HepG2 (cell line): Measurements from ENCODE around the gene DNMT3L. TPM values are rescaled to one million over a fixed set of nuclear protein-coding genes. Genes with fewer than 3 reads are reported as not detected.
A peak's percentile ranks its signal among the peaks of the same experiment; 100 is the strongest.

ENCODE experiments used
- ATAC-seq: fragments of 200-7000 bp; cut with Tn5 transposase; 3 replicates; pipeline ENCODE4 v1.9.1; 2020; ENCODE audit warnings: mild to moderate bottlenecking, moderate library complexity
- BruUV-seq: library from RNA; stranded (reverse); fragments of 400-500 nt; replicated peaks from 2 replicates; lab custom pipeline; 2021; lab: Mats Ljungman, UMichigan
- CTCF ChIA-PET: fragments of 300-600 bp; formaldehyde crosslinking; extraction: SDS; loops from one replicate; lab custom pipeline; 2021; ENCODE audit warnings: low total read pairs, inconsistent platforms, low intra/inter-chr PET ratio; lab: Yijun Ruan, JAX
- POLR2A ChIA-PET: fragments of 350-600 bp; sonication (Branson Sonifier 250); formaldehyde crosslinking; loops from one replicate; lab custom pipeline; 2020; ENCODE audit warnings: antibody characterized with exemption, inconsistent platforms; lab: Yijun Ruan, JAX
- DNase-seq: peaks from one replicate; pipeline ENCODE4 v3.0.0-alpha.2; 2015; ENCODE audit warnings: low spot score
- FAIRE-seq: peaks from 3 replicates; lab custom pipeline; 2011; peaks lifted over from hg19 to GRCh38; lab: Jason Lieb, UNC
- H2AFZ ChIP-seq: one replicate; pipeline ENCODE4 v1.6.1; 2011; ENCODE audit warnings: low read length, inconsistent platforms
- H3K27ac ChIP-seq: fragments of 300-600 bp; 3 replicates; pipeline ENCODE4 v1.8.0; 2011; ENCODE audit warnings: mixed run types, mild to moderate bottlenecking, mixed read lengths, low read length, inconsistent platforms; ENCODE audit not compliant: insufficient read depth; ENCODE audit errors: extremely low read length
- H3K27me3 ChIP-seq, 2 experiments: fragments of 200-600 bp in 1 of 2; 2 replicates in 1 of 2; 3 replicates in 1 of 2; pipeline versions ENCODE4 v1.6.0 to v1.8.0; 2011; ENCODE audit warnings: low read length in 2 of 2, mild to moderate bottlenecking in 2 of 2, moderate library complexity in 2 of 2, inconsistent platforms in 1 of 2; ENCODE audit not compliant: insufficient read depth in 2 of 2, control insufficient read depth in 1 of 2
- H3K36me3 ChIP-seq, 2 experiments: fragments of 200-600 bp in 1 of 2; replicated peaks in 1 of 2; 2 replicates in 1 of 2; 3 replicates in 1 of 2; pipeline versions ENCODE4 v1.5.1 to v1.8.0; 2011; ENCODE audit warnings: low read length in 2 of 2, inconsistent platforms in 1 of 2; ENCODE audit not compliant: insufficient read depth in 2 of 2, control insufficient read depth in 1 of 2
- H3K4me1 ChIP-seq: 2 replicates; pipeline ENCODE4 v1.5.1; 2012; ENCODE audit warnings: low read length, inconsistent platforms; ENCODE audit not compliant: insufficient read depth
- H3K4me2 ChIP-seq: 2 replicates; pipeline ENCODE4 v1.6.0; 2011; ENCODE audit warnings: low read depth, low read length, inconsistent platforms
- H3K4me3 ChIP-seq, 3 experiments: fragments of 200-600 bp in 1 of 3; sonication (generic), shearing (Covaris generic) in 1 of 3; replicated peaks in 1 of 3; 2 replicates each; pipeline ENCODE4 v1.5.1; 2011 to 2016; ENCODE audit warnings: low read length in 3 of 3, inconsistent platforms in 2 of 3, low read depth in 2 of 3, mild to moderate bottlenecking in 2 of 3, control low read depth in 1 of 3, mixed read lengths in 1 of 3; ENCODE audit not compliant: insufficient read depth in 1 of 3
- H3K79me2 ChIP-seq: one replicate; pipeline ENCODE4 v1.6.1; 2011; ENCODE audit warnings: low read length, inconsistent platforms; ENCODE audit not compliant: insufficient read depth
- H3K9ac ChIP-seq: 2 replicates; pipeline ENCODE4 v1.6.0; 2011; ENCODE audit warnings: mild to moderate bottlenecking, low read depth, low read length, inconsistent platforms; ENCODE audit not compliant: insufficient read depth
- H3K9me3 ChIP-seq: 2 replicates; pipeline ENCODE4 v1.5.1; 2012; ENCODE audit warnings: mild to moderate bottlenecking, low read length
- H4K20me1 ChIP-seq: 2 replicates; pipeline ENCODE4 v1.6.0; 2011; ENCODE audit warnings: inconsistent platforms, mild to moderate bottlenecking, low read length, moderate library complexity; ENCODE audit not compliant: insufficient read depth
- DNMT1 ChIP-seq: sonication (generic); formaldehyde crosslinking; IDR thresholded peaks from 2 replicates; pipeline ENCODE4 v1.5.1; 2020; ENCODE audit warnings: mild to moderate bottlenecking, missing genetic modification reagents
- MYPOP ChIP-seq: sonication (generic); formaldehyde crosslinking; IDR thresholded peaks from 2 replicates; pipeline ENCODE4 v1.8.1; 2023; ENCODE audit warnings: mild to moderate bottlenecking, moderate library complexity, missing genetic modification reagents
- RCOR2 ChIP-seq: IDR thresholded peaks from 2 replicates; pipeline ENCODE4 v1.6.1; 2016; ENCODE audit warnings: missing biosample characterization, missing genetic modification reagents
- ZNF33B ChIP-seq: sonication (generic); formaldehyde crosslinking; IDR thresholded peaks from 2 replicates; pipeline ENCODE4 v1.5.1; 2020; ENCODE audit warnings: mild to moderate bottlenecking, missing genetic modification reagents
- ZNF407 ChIP-seq: sonication (generic); formaldehyde crosslinking; IDR thresholded peaks from one replicate; pipeline ENCODE4 v1.5.1; 2020; ENCODE audit warnings: mild to moderate bottlenecking, missing genetic modification reagents; ENCODE audit errors: not compliant biosample characterization
- ZNF550 ChIP-seq: sonication (generic); formaldehyde crosslinking; IDR thresholded peaks from 2 replicates; pipeline ENCODE4 v1.4.0; 2020; ENCODE audit warnings: mild to moderate bottlenecking, missing genetic modification reagents, borderline replicate concordance
- ZNF558 ChIP-seq: sonication (generic); formaldehyde crosslinking; IDR thresholded peaks from 2 replicates; pipeline ENCODE4 v1.9.0; 2022; ENCODE audit warnings: mild to moderate bottlenecking, missing genetic modification reagents, borderline replicate concordance
- ZNF589 ChIP-seq: sonication (generic); formaldehyde crosslinking; conservative IDR thresholded peaks from 2 replicates; pipeline ENCODE4 v1.8.0; 2022; ENCODE audit warnings: mild to moderate bottlenecking, moderate library complexity, missing genetic modification reagents
- ZNF605 ChIP-seq: sonication (generic); formaldehyde crosslinking; IDR thresholded peaks from 2 replicates; pipeline ENCODE4 v1.8.0; 2022; ENCODE audit warnings: mild to moderate bottlenecking, missing genetic modification reagents
- WGBS: methylation state at CpG from one replicate; pipeline ENCODE4 v1.1.6; 2017; ENCODE audit warnings: low lambda C conversion rate; 5-methylcytosine and 5-hydroxymethylcytosine counted together
- in situ Hi-C: cut with HindIII; loops from 2 replicates; pipeline ENCODE4 v1.10.0; 2017; ENCODE audit warnings: low pct_unique_long_range_greater_than_20kb; ENCODE audit not compliant: extremely low pct_ligation_motif_present
- intact Hi-C: fragments of 100-400 bp; cut with micrococcal nuclease; formaldehyde crosslinking; loops from one replicate; pipeline ENCODE4 v1.10.0; 2022; ENCODE audit not compliant: unreplicated experiment
- polyA plus RNA-seq, 8 experiments: library from polyadenylated mRNA; depleted of rRNA in 3 of 8; stranded (reverse) in 7 of 8; unstranded in 1 of 8; fragments of >200 nt; fragmentation: Illumina TruSeq in 4 of 8; extraction: Trizol in 4 of 8; gene quantifications; 2 replicates each; pipeline versions ENCODE4 v1.2.1 to v1.2.3, GENCODE V29; 2011 to 2016; ENCODE audit warnings: low read depth in 4 of 8, missing spikeins in 1 of 8, mixed read lengths in 1 of 8; ENCODE audit not compliant: insufficient read depth in 1 of 8
- total RNA-seq, 5 experiments: library from RNA; depleted of rRNA; stranded (reverse); fragments of >200 nt; fragmentation: Illumina TruSeq; extraction: Trizol; gene quantifications; 2 replicates each; pipeline ENCODE4 v1.2.3, GENCODE V29; 2016; ENCODE audit warnings: low read depth in 1 of 5

Gene DNMT3L
- total and polyA plus RNA-seq, 2 of the 13 experiments (the other 11 are each of a cell fraction or from before 2014, with no cell fraction given), result 0.75 to 1.7 TPM

DNA sequence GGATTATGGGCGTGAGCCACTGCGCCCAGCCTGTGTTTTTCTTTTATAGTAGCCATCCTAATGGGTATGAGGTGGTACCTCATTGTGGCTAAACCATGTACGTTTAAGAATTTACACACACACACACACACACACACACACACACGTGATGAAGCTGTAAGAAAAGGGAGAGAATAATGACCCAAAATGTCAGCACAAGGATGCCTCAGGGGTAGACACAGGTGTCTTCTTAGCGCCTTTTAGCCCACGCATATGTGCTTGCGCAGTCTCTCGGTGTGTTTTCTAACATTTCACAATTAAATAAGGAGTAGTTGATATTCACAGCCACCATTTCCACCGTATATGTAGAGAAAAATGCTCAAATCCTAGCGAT, 37.4 kb upstream of the DNMT3L start:
- TF ChIP-seq MYPOP (CRISPR knock-in tag) (peak; percentile 16; the same call in 1 of the 2 replicates), ZNF605 (CRISPR knock-in tag) (0 out of 2 replicates have a peak, but pooled peaks have one; percentile 41), ZNF550 (CRISPR knock-in tag) (no peak)
- DNase-seq (no peak), ATAC-seq (no peak), FAIRE-seq (no peak)
- H2AFZ ChIP-seq, result no peak overlapping the region
- peak overlapping the region; percentile 95 for H3K4me2 ChIP-seq
- H3K27ac ChIP-seq, result peak overlapping the region; percentile 87
- H3K79me2 ChIP-seq, result peaks cover 15% of the 10 kb centered on the region
- peak overlapping the region; percentile 85 for H3K9ac ChIP-seq
- H3K27me3 ChIP-seq, result peaks cover 10 to 31% of the 10 kb centered on the region in 2 experiments
- 14% methylated on average over 10 of the region's 10 CpGs for WGBS
- ChIA-PET POLR2A (no interaction called here), CTCF (no interaction called here)
- H3K4me3 ChIP-seq, result peak overlapping the region; percentile 56 to 80 (median 75)
- no peaks in the 10 kb centered on the region for H3K36me3 ChIP-seq
- BruUV-seq, result no TSS peak
- intact Hi-C loops (no loop called here), in situ Hi-C loops (no loop called here)
- peaks cover 11% of the 10 kb centered on the region; the same call in 1 of the 2 replicates for H4K20me1 ChIP-seq
- H3K9me3 ChIP-seq, result no peaks in the 10 kb centered on the region
- H3K4me1 ChIP-seq, result peaks cover 74% of the 10 kb centered on the region

- Histone ChIP-seq H3K4me2 (peak overlapping the region; percentile 52), H3K4me1 (peaks cover 67% of the 10 kb centered on the region), H3K79me2 (peaks cover 14% of the 10 kb centered on the region), H3K4me3 (no peak overlapping the region), H3K9me3 (no peaks in the 10 kb centered on the region), H3K36me3 (no peaks in the 10 kb centered on the region), H3K9ac (no peak overlapping the region), H2AFZ (no peak overlapping the region), H3K27me3 (peaks cover 10 to 31% of the 10 kb centered on the region in 2 experiments), H4K20me1 (peaks cover 11% of the 10 kb centered on the region; the same call in 1 of the 2 replicates), H3K27ac (no peak overlapping the region)
- 95% methylated on average over 2 of the region's 2 CpGs for WGBS
- CTCF ChIA-PET, result no interaction called here
- no peak for ATAC-seq
- intact Hi-C loops (no loop called here), in situ Hi-C loops (no loop called here)
- peak; percentile 20 for DNase-seq
- POLR2A ChIA-PET, result interaction anchor here (1.0 kb wide), 1 partner anchor 184 kb away, joined by 3 read pairs; no protein-coding TSS in a partner anchor
- BruUV-seq, result no TSS peak
- FAIRE-seq, result peak; percentile 28
- TF ChIP-seq DNMT1 (CRISPR knock-in tag) (no peak), RCOR2 (peak; percentile 53; the same call in 1 of the 2 replicates), ZNF558 (0 out of 2 replicates have a peak, but pooled peaks have one; percentile 14), ZNF407 (CRISPR knock-in tag) (no peak), ZNF33B (CRISPR knock-in tag) (no peak), ZNF589 (CRISPR knock-in tag) (0 out of 2 replicates have a peak, but pooled peaks have one; percentile 33)
Observed at GRCh38 chr21:44298301-44298700, 36.6 kb upstream of the DNMT3L start.
